ENCODE results near the gene PAN3. TPM values are rescaled to one million over a fixed set of nuclear protein-coding genes. Genes with fewer than 3 reads are reported as not detected.

PAN3 gene
- total and polyA plus RNA-seq, 2 of the 8 experiments (the other 6 are each of a cell fraction or from before 2014, with no cell fraction given): 12.7 to 39.3 TPM

DNA sequence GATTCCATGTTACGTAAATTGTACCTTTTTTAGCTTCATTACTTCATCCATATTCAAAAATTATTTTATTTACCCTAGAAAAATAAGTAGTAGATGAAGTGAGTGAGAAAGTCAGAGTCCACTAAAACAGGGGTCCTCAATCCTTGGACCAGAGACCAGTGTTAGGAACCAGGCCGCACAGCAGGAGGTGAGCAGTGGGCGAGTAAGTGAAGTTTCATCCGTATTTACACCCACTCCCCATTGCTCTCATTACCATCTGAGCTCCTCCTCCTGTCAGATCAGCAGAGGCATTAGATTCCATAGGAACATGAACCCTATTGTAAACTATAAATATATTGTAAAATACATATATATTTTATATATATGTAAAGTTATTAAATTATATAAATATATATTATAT lies 119.0 kb downstream of the PAN3 start (continued):
- TF ChIP-seq, protein P1, sequence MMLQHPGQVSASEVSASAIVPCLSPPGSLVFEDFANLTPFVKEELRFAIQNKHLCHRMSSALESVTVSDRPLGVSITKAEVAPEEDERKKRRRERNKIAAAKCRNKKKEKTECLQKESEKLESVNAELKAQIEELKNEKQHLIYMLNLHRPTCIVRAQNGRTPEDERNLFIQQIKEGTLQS (IDR thresholded peaks at IDR 0.05; ENCODE audit: insufficient read depth, low read depth, low read length): no peak
- TF ChIP-seq NRF1 (IDR thresholded peaks at IDR 0.05; ENCODE audit: low read depth, low read length): no peak
- no peak for TF ChIP-seq TEAD4 (IDR thresholded peaks at IDR 0.05; ENCODE audit: low read depth, low read length)
- no peak for TF ChIP-seq SAP30 (IDR thresholded peaks at IDR 0.05; ENCODE audit: insufficient read depth, insufficient replicate concordance, low read length)
- no peak for TF ChIP-seq EP300 (IDR thresholded peaks at IDR 0.05; ENCODE audit: borderline replicate concordance in 1 of 2, low read depth in 2 of 2, low read length in 2 of 2)
